ENCODE results near the gene NMRAL1. TPM values are rescaled to one million over a fixed set of nuclear protein-coding genes. Genes with fewer than 3 reads are reported as not detected.

Gene NMRAL1
- polyA plus RNA-seq, 1 of the 3 experiments (the other 2 are of a cell fraction): 99.9 TPM

GRCh38 chr16:4463522-4464163, 10.8 kb downstream of the NMRAL1 start:
- POLR2A ChIA-PET: interaction anchor here (0.6 kb wide), 3 partner anchors 7 to 36 kb away, joined by 3 read pairs; no protein-coding TSS in a partner anchor
- 0 out of 2 replicates have a peak overlapping the region, but pooled peaks have one; percentile 46 for H3K4me2 ChIP-seq
- peaks cover 13 to 14% of the 10 kb centered on the region in 2 experiments for H3K36me3 ChIP-seq (replicated peaks in 1 of 2; ENCODE audit: control insufficient read depth in 1 of 2, insufficient read depth in 2 of 2, low read length in 1 of 2)
- peak overlapping the region in 1 of 2 experiments; percentile 59; a peak in 2 of 4 replicates for H3K27ac ChIP-seq (ENCODE audit: low read depth in 2 of 2, low read length in 1 of 2)
- H4K20me1 ChIP-seq (ENCODE audit: insufficient read depth): no peaks in the 10 kb centered on the region
- no peaks in the 10 kb centered on the region for H3K9me2 ChIP-seq
- CTCF ChIA-PET: interaction anchor here (0.9 kb wide), 1 partner anchor 61 kb away, joined by 3 read pairs; no protein-coding TSS in a partner anchor
- H2AFZ ChIP-seq (ENCODE audit: low read depth): no peak overlapping the region
- H3K79me2 ChIP-seq (ENCODE audit: insufficient read depth): no peaks in the 10 kb centered on the region
- H3K4me3 ChIP-seq (ENCODE audit: low read depth in 2 of 2, low read length in 1 of 2): no peak overlapping the region
- H3K27me3 ChIP-seq (ENCODE audit: insufficient read depth): no peaks in the 10 kb centered on the region
- no peak for TF ChIP-seq JUND (IDR thresholded peaks at IDR 0.05)
- TF ChIP-seq CTCF (IDR thresholded peaks at IDR 0.05): no peak
- peaks cover 0 to 8% of the 10 kb centered on the region in 2 experiments; a peak in 1 of 4 replicates for H3K4me1 ChIP-seq (ENCODE audit: control insufficient read depth in 1 of 2, insufficient read depth in 2 of 2, low read depth in 1 of 2, low read length in 1 of 2)
- H3K9ac ChIP-seq: peak overlapping the region; percentile 32
- H3K9me3 ChIP-seq: no peaks in the 10 kb centered on the region
- 89% methylated on average over 17 of the region's 22 CpGs for WGBS (ENCODE audit: low lambda C conversion rate)
- peaks cover 23% of the 10 kb centered on the region for H3F3A ChIP-seq (replicated peaks; ENCODE audit: insufficient read depth)
- no peak for DNase-seq

DNA sequence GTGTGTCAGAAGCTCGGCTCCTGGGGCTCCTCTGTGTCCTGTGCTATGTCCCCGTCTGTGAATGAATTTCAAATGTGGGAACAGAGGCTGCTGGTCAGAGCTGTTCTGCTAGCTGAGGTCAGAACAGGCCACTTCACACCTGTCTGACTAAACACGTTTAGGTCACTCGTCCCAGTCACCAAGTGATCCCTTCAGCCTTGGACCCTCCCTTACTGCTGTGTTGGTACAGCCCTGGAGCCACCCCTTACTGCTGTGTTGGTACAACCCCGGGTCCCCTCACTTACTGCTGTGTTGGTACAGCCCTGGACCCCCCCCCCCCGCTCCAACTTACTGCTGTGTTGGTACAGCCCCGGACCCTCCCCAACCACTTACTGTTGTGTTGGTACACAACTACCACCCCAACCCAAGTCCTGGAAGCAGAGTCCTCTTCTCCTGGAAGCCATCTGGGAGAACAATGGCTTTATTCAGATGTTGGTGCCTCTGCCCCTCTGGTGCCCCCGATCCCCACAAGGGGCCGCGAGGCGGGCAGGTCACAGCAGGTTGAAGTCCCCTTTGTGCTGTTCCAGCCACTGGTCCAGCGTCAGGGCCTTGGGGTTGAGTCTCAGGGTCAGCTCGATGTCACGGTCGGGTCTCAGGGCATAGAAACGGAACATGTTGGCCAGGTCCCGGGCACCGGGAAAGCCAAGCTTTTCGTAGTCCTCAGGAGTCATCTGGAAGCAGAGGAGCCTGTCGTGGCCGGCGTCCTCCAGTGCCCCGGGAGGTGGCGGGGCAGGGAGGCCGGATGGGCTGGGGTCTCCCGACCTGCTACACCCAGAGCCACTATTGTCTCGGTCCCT, 13.0 kb downstream of the NMRAL1 start:
- Histone ChIP-seq H3K79me2 (ENCODE audit: insufficient read depth) (no peaks in the 10 kb centered on the region), H3K9me2 (no peaks in the 10 kb centered on the region), H3K4me2 (no peak overlapping the region), H3K36me3 (replicated peaks in 1 of 2; ENCODE audit: control insufficient read depth in 1 of 2, insufficient read depth in 2 of 2, low read length in 1 of 2) (peaks cover 13 to 16% of the 10 kb centered on the region in 2 experiments), H3K9me3 (no peaks in the 10 kb centered on the region), H3K27ac (ENCODE audit: low read depth in 2 of 2, low read length in 1 of 2) (no peak overlapping the region), H3K9ac (no peak overlapping the region), H3K4me1 (ENCODE audit: control insufficient read depth in 1 of 2, insufficient read depth in 2 of 2, low read depth in 1 of 2, low read length in 1 of 2) (peaks cover 0 to 8% of the 10 kb centered on the region in 2 experiments; a peak in 1 of 4 replicates), H3F3A (replicated peaks; ENCODE audit: insufficient read depth) (peaks cover 27% of the 10 kb centered on the region), H2AFZ (ENCODE audit: low read depth) (no peak overlapping the region), H3K4me3 (ENCODE audit: low read depth in 2 of 2, low read length in 1 of 2) (no peak overlapping the region), H4K20me1 (ENCODE audit: insufficient read depth) (no peaks in the 10 kb centered on the region), H3K27me3 (ENCODE audit: insufficient read depth) (no peaks in the 10 kb centered on the region)
- no peak for TF ChIP-seq ELF1 (IDR thresholded peaks at IDR 0.05)
- TF ChIP-seq IRF3 (IDR thresholded peaks at IDR 0.05; ENCODE audit: low read depth, low read length): no peak
- TF ChIP-seq FOSL2 (IDR thresholded peaks at IDR 0.05; ENCODE audit: borderline replicate concordance, low read depth): no peak
- no peak for TF ChIP-seq SIN3A (IDR thresholded peaks at IDR 0.05; ENCODE audit: borderline replicate concordance, low read depth, low read length)
- TF ChIP-seq NRF1 (IDR thresholded peaks at IDR 0.05; ENCODE audit: low read depth, low read length): no peak
- TF ChIP-seq, protein P1, sequence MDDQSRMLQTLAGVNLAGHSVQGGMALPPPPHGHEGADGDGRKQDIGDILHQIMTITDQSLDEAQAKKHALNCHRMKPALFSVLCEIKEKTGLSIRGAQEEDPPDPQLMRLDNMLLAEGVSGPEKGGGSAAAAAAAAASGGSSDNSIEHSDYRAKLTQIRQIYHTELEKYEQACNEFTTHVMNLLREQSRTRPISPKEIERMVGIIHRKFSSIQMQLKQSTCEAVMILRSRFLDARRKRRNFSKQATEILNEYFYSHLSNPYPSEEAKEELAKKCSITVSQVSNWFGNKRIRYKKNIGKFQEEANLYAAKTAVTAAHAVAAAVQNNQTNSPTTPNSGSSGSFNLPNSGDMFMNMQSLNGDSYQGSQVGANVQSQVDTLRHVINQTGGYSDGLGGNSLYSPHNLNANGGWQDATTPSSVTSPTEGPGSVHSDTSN (IDR thresholded peaks at IDR 0.05): no peak
- no peak for TF ChIP-seq JUND (IDR thresholded peaks at IDR 0.05)
- TF ChIP-seq, protein P2, sequence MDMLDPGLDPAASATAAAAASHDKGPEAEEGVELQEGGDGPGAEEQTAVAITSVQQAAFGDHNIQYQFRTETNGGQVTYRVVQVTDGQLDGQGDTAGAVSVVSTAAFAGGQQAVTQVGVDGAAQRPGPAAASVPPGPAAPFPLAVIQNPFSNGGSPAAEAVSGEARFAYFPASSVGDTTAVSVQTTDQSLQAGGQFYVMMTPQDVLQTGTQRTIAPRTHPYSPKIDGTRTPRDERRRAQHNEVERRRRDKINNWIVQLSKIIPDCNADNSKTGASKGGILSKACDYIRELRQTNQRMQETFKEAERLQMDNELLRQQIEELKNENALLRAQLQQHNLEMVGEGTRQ (IDR thresholded peaks at IDR 0.05; ENCODE audit: borderline replicate concordance, low read depth, low read length): no peak
- TF ChIP-seq, protein P3, sequence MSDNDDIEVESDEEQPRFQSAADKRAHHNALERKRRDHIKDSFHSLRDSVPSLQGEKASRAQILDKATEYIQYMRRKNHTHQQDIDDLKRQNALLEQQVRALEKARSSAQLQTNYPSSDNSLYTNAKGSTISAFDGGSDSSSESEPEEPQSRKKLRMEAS (IDR thresholded peaks at IDR 0.05; ENCODE audit: low read depth): no peak
- no peak for TF ChIP-seq TCF12 (IDR thresholded peaks at IDR 0.05)
- no peak for TF ChIP-seq RCOR1 (IDR thresholded peaks at IDR 0.05; ENCODE audit: low read length)
- no peak for TF ChIP-seq GATA2 (CRISPR knock-in tag; IDR thresholded peaks at IDR 0.05)
- TF ChIP-seq YY1 (IDR thresholded peaks at IDR 0.05; ENCODE audit: low read depth): no peak
- TF ChIP-seq EZH2phosphoT487 (IDR thresholded peaks at IDR 0.05; ENCODE audit: borderline replicate concordance, low read depth): no peak
- TF ChIP-seq RXRA (IDR thresholded peaks at IDR 0.05; ENCODE audit: borderline replicate concordance, low read depth): no peak
- TF ChIP-seq TEAD4 (IDR thresholded peaks at IDR 0.05; ENCODE audit: borderline replicate concordance, insufficient read depth): no peak
- 94% methylated on average over 21 of the region's 27 CpGs for WGBS (ENCODE audit: low lambda C conversion rate)
- POLR2A ChIA-PET: no interaction called here
- CTCF ChIA-PET: interaction anchor here (1.5 to 1.6 kb wide), 2 partner anchors 12 to 15 kb away, joined by 4 read pairs; partner anchors contain the start of gene HMOX2
- DNase-seq: peak; percentile 70
